ENCODE results near the gene RAB5IF.
"Not testable (repeated sequence)": the region's sequence is repeated elsewhere in the genome, so short reads cannot be mapped to it uniquely, and the experiment has no call there.

The RAB5IF gene, protein sequence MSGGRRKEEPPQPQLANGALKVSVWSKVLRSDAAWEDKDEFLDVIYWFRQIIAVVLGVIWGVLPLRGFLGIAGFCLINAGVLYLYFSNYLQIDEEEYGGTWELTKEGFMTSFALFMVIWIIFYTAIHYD

DNA sequence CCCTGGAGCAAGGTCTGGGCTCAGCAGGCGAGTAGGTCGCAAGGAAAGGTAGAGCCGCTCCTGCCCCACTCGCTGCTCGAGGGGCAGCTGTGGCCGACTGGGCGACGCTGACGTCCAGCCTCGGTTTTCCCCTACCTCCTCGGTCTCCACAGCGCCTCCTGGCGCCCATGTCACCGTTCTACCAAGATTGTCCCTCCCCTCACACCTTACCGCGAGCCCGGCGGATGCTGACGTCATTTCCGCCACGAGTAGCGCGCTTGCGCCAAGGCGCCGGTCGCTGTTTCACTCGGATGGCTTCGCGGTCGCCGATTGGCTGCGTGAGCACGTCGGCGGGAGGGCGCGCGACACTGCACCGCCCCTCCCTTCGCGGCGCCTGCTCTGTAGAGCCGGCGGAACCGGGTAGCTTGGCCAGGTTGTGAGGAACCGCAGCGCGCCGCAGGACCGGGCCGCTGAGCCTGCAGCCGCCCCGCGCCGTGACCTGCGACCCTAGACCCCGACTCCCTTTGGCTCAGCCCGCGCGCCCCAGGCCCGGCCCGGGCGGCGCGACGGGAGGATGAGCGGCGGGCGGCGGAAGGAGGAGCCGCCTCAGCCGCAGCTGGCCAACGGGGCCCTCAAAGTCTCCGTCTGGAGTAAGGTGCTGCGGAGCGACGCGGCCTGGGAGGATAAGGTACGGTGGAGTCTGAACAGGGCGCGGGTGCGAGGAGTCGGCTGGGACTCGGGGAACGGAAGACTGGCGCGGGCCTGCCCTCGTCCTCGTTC is at the start of gene RAB5IF:
TSS of gene RAB5IF (plus strand) at position 381 of the 759 bp plus-strand sequence. CDS start at position 554, 173 bp downstream.
- peak; percentile 99 for DNase-seq

DNA sequence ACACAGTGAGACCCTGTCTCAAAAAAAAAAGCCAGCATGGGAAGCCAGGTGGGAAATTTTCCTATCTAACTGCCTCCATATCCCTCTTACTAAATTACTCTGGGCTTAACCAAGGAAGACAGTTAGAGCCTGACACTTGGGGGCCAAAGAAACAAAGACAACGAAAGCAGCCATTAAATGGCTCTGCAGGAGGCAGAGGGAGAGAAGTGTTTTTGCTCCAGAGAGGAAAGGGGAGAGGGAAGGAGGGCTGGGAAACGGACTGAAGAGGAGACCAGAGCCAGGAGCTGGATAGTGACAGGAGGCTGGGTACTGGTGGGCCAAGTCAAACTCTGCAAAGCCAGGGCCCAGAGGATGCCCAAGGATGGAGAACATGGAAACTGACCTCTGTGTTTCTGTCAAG is 42.9 kb upstream of the RAB5IF start:
- DNase-seq = no peak

DNA sequence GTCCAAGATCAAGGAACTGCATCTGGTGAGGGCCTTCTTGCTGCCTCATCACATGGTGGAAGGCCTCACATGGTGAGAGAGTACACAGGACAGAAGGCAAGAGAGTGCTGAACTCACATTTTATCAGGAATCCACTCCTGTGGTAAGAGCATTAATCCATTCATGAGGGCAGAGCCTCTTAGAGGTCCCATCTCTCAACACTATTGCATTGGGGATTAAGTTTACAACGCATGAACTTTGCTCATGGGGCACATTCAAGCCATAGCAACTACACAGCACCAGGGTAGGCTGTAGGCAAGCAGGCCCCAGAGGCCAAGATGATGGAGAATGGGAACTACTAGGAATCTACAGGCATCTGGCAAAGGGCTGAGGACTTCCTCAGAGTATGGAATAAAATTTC is 42.2 kb upstream of the RAB5IF start:
- no peak for DNase-seq

DNA sequence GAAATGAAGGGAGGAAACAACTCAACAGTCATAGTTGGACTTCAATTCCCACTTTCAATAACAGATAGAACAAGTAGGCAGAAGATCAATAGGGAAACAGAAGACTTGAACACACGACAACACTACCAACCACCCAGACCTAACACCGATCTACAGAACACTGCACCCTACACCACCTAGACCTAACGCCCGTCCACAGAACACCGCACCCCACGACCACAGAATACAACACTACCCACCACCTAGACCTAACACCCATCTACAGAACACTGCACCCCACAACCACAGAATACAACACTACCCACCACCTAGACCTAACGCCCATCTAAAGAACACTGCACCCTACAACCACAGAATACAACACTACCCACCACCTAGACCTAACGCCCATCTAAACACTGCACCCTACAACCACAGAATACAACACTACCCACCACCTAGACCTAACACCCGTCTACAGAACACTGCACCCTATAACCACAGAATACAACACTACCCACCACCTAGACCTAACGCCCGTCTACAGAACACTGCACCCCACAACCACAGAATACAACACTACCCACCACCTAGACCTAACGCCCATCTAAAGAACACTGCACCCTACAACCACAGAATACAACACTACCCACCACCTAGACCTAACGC is 41.4 kb upstream of the RAB5IF start:
- not testable (repeated sequence) for DNase-seq

DNA sequence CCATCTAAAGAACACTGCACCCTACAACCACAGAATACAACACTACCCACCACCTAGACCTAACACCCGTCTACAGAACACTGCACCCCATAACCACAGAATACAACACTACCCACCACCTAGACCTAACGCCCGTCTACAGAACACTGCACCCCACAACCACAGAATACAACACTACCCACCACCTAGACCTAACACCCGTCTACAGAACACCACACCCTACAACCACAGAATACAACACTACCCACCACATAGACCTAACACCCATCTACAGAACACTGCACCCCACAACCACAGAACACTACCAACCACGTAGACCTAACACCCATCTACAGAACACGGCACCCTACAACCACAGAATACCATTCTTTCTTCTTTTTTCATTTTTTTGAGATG is 40.9 kb upstream of the RAB5IF start:
- DNase-seq = not testable (repeated sequence)

DNA sequence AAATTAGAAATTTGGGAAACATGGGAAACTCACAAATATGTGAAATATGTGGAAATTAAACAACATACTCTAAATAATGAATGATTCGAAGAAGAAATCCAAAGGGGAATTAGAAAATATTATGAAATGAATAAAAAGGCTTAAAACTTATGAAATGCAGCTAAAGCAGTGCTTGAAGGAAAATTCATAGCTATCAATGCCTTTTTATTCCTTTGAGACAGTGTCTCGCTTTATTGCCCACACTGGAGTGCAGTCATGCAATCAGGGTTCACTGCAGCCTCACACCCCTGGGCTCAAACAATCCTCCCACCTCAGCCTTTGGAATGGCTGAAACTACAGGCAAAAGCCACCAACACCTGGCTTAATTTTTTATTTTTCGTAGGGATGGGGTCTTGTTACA is 40.1 kb upstream of the RAB5IF start:
- no peak for DNase-seq

DNA sequence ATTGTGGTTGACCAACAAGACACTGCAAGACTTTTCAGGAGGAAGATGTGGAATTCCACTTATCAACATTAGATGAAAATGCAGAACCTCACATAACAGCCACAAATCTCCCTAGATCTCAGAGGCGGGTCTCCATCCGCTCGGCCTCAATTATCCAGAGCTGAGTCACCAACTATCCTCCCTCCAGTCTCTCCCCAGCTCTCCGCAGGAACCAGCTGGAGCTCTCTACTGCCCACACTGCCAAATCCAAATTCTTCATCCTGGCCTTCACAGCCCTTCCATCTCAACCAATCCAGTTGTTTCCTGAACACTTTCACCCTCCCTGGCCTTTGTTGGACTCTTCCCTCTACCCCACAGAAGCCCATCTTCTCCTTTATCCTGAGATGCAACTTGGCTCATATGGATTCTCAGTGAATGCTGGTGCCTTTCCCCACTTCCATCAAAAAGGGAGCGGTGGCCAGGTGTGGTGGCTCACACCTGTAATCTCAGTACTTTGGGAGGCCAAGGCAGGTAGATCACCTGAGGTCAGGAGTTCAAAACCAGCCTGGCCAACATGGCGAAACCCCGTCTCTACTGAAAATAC is 35.6 kb upstream of the RAB5IF start:
- DNase-seq = no peak

DNA sequence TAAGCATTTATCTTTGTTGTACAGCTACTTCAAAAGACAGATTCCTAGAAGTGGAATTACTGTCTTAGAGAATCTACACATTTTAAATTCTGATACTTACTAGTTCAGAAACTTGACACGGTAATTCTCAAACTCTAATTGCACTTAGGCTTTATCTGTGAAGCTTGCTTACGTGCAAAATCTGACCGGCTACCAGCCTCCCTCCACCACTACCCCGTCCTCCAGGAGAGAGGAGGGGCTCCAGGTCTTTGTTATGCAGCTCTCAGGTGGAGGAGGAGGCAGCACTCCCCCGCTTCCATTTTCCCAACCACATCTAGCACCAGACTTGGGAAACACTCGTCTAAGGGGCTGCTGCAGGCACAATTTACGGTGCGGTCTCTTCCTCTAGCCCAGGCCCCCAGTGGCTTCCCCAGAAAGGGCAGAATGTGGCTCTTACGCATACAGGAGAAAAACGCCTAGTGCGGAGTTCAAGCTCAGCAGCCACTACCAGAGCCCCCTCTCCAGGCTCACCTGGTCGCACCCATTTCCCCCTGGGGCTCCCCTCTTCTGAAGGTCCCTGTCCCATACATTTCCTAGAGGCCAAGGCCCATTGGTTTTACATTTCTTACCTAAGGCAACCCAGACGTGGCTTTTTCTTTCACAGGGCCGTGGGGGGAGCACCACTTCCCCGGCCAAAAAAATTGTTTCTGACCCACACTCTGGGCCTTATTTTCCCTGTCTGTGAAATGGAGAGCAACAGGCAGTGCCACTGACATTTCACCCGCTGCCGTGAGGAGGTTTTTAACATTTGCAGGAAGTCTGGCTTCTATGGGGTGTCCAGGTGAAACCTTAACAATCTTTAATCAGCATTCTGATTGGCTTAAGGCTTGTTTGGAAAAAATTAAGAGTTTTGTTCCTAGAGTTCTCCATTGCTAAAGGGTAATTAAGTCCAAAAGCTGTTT is 33.7 kb upstream of the RAB5IF start:
- peak; percentile 63 for DNase-seq

DNA sequence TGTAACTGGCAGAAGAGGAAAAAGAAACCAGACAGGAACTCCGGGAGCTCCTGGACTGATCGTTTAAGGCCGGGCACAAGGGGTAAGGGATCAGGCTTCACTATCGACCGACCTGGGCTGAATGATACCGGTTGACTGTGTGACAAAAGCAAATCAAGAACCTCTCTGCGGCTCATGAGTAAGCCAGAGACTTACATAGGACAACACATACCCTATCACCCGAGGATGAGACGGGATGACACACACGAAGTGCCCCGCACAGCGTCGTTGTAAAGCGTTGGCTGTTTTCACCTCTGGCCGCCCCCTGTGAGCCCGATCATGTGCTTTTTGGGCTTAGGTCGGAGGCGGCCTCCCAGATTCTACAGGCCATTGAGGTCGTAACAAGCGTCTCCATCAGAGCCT is 32.9 kb upstream of the RAB5IF start:
- DNase-seq = peak; percentile 73

DNA sequence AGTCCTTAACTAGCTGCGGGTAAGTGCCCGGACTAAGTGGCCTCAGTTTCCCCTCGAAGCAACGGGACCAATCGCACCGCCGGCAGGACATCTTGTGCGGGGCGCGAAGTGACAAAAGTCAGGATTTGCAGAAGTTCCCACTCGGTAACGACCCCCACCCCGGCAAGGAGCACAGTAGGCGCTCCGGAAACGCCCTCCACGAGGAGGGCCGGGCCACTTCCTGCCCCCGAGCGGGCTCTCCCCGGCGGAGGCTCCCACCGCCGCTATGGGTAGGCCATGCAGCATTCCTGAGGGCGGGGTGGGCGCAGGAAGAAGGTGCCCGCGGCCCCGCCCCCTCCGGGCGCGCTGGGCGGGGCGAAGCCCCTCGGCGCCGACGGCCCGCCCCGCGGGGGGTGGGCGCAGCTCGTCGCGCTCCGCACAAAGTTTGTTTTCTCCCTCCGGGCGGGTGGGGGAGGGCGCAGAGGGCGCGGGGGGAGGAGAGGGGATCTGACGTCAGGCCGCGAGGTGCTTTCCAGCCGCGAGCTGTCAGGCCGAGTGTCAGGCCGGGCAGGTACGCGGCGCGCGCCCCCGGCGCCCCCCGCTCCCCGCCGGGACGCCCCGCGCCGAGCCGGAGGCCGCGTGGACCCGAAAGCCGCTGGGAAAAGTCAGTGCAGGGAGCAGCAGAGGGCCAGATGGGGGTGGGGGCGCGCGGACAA is 32.3 kb upstream of the RAB5IF start, which contains the start of gene TGIF2:
TSS of gene TGIF2 (plus strand) at position 495 of the 695 bp plus-strand sequence. CDS start 5,178 bp downstream, outside the sequence.
- DNase-seq = peak; percentile 96

DNA sequence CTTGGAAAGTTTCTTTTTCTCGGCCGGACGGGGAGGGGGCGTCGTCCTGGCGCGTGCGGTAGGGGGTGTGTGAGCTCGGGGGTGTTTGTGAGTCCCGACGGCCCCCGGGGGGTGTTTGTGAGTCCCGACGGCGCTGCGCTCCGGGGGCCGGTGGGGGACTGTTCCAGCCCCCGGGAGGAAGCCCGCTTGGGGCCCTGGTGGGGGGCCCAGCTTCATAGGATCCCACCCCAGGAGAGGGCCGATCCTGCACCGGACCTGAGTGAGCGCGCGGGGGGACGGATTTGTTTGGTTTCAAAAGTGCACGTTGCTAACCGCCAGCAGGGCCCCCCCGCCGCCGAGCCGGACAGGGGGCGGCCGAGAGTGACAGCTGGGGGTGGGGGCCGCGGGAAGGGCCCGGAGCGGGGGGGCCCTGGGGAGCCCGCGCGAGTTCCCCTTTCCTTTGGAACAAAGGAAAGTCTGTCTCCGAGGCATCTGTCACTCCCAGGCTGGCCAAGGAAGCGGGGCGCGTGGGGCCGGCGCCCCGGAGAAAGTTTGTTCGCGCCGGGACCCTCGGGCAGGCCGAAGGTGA is 31.7 kb upstream of the RAB5IF start:
- peak; percentile 76 for DNase-seq

DNA sequence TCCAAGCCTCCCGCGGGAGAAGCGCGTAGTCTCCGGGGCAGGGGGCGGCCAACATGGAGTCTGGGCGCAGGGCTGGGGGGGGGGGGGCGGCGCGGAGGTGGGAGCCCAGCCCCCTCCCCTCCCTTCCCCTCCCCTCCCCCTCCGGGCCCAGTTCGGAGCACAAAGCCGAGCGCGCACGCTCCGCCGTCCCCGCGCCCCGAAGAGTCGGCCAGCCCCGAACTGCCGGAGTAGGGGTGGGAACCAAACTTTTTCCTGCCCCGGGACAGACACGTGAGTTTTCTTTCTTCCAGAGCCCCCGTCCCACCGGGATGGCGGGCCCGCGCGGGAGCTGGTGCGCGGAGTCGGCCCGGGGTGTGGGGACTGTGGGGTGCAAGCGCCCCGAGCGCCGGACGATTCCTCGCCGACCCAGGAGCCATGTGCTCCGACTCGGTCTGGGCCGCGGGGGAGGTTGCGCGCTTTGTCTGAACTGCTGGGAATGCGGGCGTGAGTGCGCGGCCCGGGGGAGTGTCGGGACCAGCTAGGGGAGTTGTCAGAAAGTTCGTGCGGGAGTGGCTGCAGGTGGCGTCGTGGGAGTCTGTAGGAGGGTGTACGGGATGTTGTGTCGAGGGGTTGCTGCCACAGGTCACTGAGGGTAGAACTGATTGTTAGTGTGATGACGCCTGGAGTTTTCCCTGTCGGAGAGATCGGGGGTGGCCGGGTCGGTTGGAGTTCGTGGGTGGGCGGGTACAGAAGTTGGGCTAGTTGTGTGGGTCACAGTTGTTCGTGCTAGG is 31.0 kb upstream of the RAB5IF start:
- DNase-seq = peak; percentile 64

DNA sequence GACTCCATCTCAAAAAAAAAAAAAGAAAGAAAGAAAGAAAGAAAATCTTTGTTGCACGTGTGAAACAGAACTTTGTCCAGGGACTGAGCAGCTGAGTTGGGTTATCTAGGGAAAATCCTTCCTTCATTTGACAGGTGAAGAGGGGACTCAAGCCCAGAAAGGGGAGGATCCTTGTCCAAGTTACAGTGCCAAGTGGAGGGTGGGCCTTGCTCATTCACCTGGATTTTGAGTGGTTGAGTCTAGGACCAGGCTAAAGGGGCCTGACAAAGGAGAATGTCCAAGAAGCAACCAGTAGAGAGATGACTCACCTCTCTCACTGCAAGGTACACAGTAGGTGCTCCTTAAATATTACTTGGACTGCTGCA is 29.5 kb upstream of the RAB5IF start:
- DNase-seq = no peak

DNA sequence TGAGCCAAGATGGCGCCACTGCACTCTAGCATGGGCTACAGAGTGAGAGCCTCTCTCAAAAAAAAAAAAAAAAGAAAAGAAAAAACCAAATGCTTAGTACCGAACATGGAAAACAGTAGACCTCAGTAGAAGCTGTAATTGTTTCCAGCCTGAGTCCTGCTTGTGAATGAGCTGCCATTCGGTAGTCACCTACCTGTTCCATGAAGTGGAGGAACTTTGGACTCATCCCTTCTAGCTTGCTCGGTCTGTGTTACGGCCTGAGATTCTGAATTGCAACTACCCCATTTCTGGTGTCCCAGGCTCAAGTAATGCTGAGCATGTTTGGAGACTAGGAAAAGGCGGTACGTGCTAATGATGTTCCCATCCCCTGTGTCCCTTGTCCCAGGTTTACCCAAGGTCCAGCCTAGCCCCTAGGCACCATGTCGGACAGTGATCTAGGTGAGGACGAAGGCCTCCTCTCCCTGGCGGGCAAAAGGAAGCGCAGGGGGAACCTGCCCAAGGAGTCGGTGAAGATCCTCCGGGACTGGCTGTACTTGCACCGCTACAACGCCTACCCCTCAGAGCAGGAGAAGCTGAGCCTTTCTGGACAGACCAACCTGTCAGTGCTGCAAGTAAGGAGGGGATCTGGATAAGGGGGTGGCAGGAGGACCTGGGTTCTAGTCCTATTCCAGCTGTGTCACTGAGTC is 27.1 kb upstream of the RAB5IF start:
- no peak for DNase-seq

DNA sequence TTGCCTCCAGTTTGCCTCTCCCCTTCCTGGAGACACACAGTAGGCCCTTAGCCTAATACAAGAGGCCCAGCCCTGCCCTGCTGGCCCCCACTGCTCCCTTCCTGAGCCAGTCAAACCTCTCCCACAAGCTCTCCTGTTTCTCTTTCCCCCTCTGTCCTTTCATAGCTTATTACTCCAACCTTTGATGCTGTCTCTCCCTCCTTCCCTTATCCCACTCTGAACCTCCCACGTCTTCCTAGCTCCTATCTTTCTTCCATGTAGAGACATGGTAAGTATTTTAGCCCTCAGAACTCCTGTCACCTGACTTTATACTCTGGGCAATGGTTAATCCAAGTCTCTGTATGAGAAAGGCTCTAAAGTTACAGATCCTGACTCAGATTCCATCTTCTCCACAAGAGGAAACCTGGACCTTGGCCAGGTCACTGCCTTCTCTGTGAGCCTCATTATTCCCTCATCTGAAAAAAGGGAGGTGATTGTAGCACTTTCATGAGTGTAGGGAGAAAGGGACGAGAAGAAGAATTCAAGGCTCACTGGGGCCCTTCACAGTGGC is 25.5 kb upstream of the RAB5IF start:
- DNase-seq = no peak

DNA sequence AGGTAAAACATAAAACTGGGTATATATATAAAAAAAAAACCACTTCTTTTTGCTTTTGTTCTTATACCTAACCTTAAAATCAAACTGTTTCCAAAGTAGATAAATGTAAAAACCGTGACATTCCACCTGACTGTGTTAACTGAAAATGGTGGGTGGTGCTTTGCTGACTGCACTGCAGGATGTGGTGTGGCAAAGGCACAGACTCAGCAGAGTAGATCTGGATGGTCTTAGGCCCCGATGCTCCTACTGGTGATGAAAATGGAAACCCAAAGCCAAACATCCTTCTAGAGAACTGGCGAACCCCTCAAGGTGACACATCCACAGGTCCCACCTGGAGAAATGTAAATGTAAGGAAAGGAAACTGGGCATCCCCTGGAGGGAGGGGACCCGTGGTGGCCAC is 23.3 kb upstream of the RAB5IF start:
- DNase-seq = no peak

DNA sequence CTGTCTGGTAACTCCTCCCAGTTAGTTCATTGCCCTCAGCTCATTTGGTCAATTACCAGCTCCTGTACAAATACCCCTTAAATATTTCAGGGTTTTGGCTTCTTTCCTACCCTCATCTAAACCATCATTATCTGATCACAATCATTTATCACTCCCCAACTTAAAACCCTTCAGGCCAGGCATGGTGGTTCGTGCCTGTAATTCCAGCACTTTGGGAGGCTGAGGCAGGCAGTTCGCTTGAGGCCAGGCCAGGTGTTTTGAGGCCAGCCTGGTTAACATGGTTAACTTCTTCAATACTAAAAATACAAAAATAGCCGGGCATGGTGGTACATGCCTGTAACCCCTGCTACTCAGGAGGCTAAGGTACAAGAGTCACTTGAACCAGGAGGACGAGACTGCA is 22.8 kb upstream of the RAB5IF start:
- DNase-seq = no peak

DNA sequence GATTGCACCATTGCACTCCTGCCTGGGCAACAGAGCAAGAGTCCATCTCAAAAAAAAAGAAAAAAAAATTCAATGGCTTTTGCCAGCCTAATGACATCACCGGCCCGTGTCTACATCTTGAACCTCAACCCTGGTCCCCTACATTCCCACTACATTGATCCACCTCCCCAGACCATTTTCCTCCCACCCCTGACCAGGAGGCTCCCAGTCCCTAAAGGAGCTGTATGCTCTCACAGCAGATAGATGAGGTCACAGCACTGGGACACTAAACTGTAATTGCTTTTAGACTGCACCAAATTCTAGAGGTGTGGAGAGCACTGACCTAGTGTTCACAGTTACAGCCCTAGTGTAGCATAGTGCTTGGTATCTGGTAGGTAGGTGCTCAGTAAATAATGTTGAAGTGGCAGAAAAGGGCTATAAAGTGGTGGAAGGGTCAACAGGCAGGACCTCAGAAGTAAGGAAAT is 21.5 kb upstream of the RAB5IF start:
- DNase-seq = no peak

DNA sequence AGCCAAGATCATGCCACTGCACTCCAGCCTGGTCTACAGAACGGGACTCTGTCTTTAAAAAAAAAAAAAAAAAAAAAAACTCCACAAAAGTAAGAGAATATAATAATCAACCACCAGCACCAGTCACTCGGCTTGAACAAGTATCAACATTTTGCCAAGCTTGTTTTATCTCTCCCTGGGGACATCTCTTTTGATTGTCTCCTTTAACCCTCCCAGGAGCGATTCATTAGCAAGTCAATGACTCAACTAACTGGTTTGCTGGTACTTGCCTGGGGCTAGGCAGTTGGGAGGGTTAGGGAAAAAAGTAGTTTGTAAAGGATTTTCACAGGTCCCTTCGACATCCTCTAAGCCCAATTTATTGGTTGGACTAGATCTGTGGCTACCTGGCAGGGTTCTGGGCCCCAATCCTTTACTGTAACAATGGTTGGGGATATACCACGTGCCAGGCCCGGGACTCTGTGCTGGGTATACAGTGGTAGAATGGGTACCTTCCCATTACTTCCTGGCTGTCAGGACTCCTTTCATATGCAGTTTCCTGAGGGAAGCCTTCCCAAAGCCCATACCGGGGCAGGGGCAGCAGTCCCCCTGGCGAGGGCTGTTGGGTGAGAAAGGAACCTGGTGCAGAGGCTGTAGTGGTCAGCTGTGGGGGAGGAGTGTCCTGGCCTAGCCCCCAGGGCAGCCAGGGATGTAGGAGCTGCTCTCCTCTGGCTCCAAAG is 20.0 kb upstream of the RAB5IF start:
- no peak for DNase-seq
